ENCODE results near the gene PIAS1. TPM values are rescaled to one million over a fixed set of nuclear protein-coding genes. Genes with fewer than 3 reads are reported as not detected.

The PIAS1 gene
- total and polyA plus RNA-seq, 9 of the 15 experiments (the other 6 are each of a cell fraction or from before 2014, with no cell fraction given): 18.0 to 59.1 (median 28.5) TPM

- no peaks in the 10 kb centered on the region; a peak in 1 of 5 replicates for H3K4me1 ChIP-seq (replicated peaks in 1 of 2; ENCODE audit: control insufficient read depth in 2 of 2, insufficient read depth in 2 of 2, low read length in 2 of 2)
- no peaks in the 10 kb centered on the region for H3K79me2 ChIP-seq (ENCODE audit: control insufficient read depth, insufficient read depth, low read length)
- no peaks in the 10 kb centered on the region; the same call in 1 of the 2 replicates for H3K9me3 ChIP-seq (replicated peaks; ENCODE audit: control insufficient read depth, insufficient read depth, low read depth, low read length)
- no peak overlapping the region for H3K4me2 ChIP-seq (ENCODE audit: insufficient read depth, low read length)
- WGBS (ENCODE audit: insufficient coverage, low coverage, missing lambda C conversion rate): 23% methylated on average over 7 of the region's 7 CpGs
- CTCF ChIA-PET (ENCODE audit: low intra/inter-chr PET ratio): no interaction called here
- BruUV-seq (replicated peaks): no TSS peak
- POLR2A ChIA-PET: no interaction called here
- TF ChIP-seq SMC3 (conservative IDR thresholded peaks at IDR 0.05; ENCODE audit: insufficient read depth, low read depth, low read length) (no peak), COPS2 (conservative IDR thresholded peaks at IDR 0.05) (no peak), SRSF9 (IDR thresholded peaks at IDR 0.05; ENCODE audit: borderline replicate concordance, low read depth, low read length) (no peak), NUFIP1 (IDR thresholded peaks at IDR 0.05; ENCODE audit: partially characterized antibody) (no peak), HOMEZ (CRISPR knock-in tag; IDR thresholded peaks at IDR 0.05) (no peak), RBM17 (IDR thresholded peaks at IDR 0.05; ENCODE audit: borderline replicate concordance, low read depth, low read length) (no peak), ZNF445 (CRISPR knock-in tag; IDR thresholded peaks at IDR 0.05; ENCODE audit: low read depth) (no peak), PYGO2 (tag; IDR thresholded peaks at IDR 0.05) (no peak), TFE3 (CRISPR knock-in tag; IDR thresholded peaks at IDR 0.05) (no peak), BCOR (IDR thresholded peaks at IDR 0.05) (no peak), ZFP30 (CRISPR knock-in tag; IDR thresholded peaks at IDR 0.05; ENCODE audit: borderline replicate concordance) (no peak), NR2C2 (CRISPR knock-in tag; IDR thresholded peaks at IDR 0.05) (no peak), NR2C2 (tag; IDR thresholded peaks at IDR 0.05) (no peak), PREB (CRISPR knock-in tag; IDR thresholded peaks at IDR 0.05) (no peak), PHTF2 (CRISPR knock-in tag; IDR thresholded peaks at IDR 0.05) (no peak), ZNF511 (CRISPR knock-in tag; IDR thresholded peaks at IDR 0.05) (no peak)
- in situ Hi-C loops (cut with MboI): no loop called here
- no peaks in the 10 kb centered on the region for H3K36me3 ChIP-seq (ENCODE audit: control insufficient read depth, insufficient read depth, low read length)
- DNase-seq (ENCODE audit: extremely low read depth in 1 of 4, low spot score in 3 of 4): no peak
- no peak overlapping the region for H3K9ac ChIP-seq (ENCODE audit: insufficient read depth in 1 of 2, low read depth in 2 of 2, low read length in 2 of 2)
- no peak overlapping the region for H3K27ac ChIP-seq (ENCODE audit: extremely low read depth, low read depth, low read length)
- FAIRE-seq: no peak
- peaks cover 0 to 6% of the 10 kb centered on the region in 2 experiments; a peak in 3 of 5 replicates for H3K27me3 ChIP-seq (ENCODE audit: control insufficient read depth in 2 of 2, insufficient read depth in 2 of 2, low read length in 2 of 2)
- H4K20me1 ChIP-seq (replicated peaks; ENCODE audit: control insufficient read depth, insufficient read depth, low read length): no peaks in the 10 kb centered on the region
- ATAC-seq: no peak
- H3K9me1 ChIP-seq (ENCODE audit: control insufficient read depth, insufficient read depth, low read length): no peaks in the 10 kb centered on the region
- no peak overlapping the region for H3K4me3 ChIP-seq
- intact Hi-C loops (cut with micrococcal nuclease): no loop called here
- H2AFZ ChIP-seq (ENCODE audit: low read depth, low read length): peak overlapping the region; percentile 7; the same call in 1 of the 2 replicates
Observed at GRCh38 chr15:68028137-68028887, 25.8 kb upstream of the PIAS1 start.

Measured in K562 (cell line).